Thyroid gland (tissue), 4 donors: ENCODE data around the gene KRTAP12-3. TPM values are rescaled to one million over a fixed set of nuclear protein-coding genes. Genes with fewer than 3 reads are reported as not detected.
A peak's percentile ranks its signal among the peaks of the same experiment; 100 is the strongest.

ENCODE experiments used
- DNase-seq, 2 donors: peaks; one replicate each; pipeline ENCODE4 v3.0.0-alpha.2; 2019
- H3K27ac ChIP-seq, 3 donors: fragments of 200-600 bp; sonication (generic); 1 replicate in 2 of 3; 2 replicates in 1 of 3; pipeline ENCODE4 v1.5.1; 2016 to 2019; ENCODE audit warnings: mild to moderate bottlenecking in 1 of 3, moderate library complexity in 1 of 3
- H3K27me3 ChIP-seq: fragments of 200-600 bp; sonication (generic); one replicate; pipeline ENCODE4 v1.5.1; 2019
- H3K36me3 ChIP-seq, 2 donors: fragments of 200-600 bp; sonication (generic); one replicate each; pipeline ENCODE4 v1.5.1; 2016 to 2019
- H3K4me1 ChIP-seq, 2 donors: fragments of 200-600 bp; sonication (generic); one replicate each; pipeline ENCODE4 v1.5.1; 2017 to 2019
- H3K4me3 ChIP-seq, 3 donors: fragments of 200-600 bp; sonication (generic); replicated peaks in 1 of 3; 1 replicate in 2 of 3; 2 replicates in 1 of 3; pipeline ENCODE4 v1.5.1; 2016; ENCODE audit warnings: mild to moderate bottlenecking in 1 of 3
- H3K9me3 ChIP-seq: fragments of 200-600 bp; sonication (generic); one replicate; pipeline ENCODE4 v1.5.1; 2017
- CTCF ChIP-seq, 6 experiments: fragments of 200-600 bp in 3 of 6; fragments of 450-650 bp in 3 of 6; sonication (generic) in 3 of 6; IDR thresholded peaks; one replicate each; pipeline ENCODE4 v1.5.1; 2016 to 2019; ENCODE audit warnings: antibody characterized with exemption in 6 of 6, mild to moderate bottlenecking in 2 of 6, inconsistent platforms in 1 of 6, moderate library complexity in 1 of 6
- POLR2A ChIP-seq, 2 donors: fragments of 450-650 bp; IDR thresholded peaks; one replicate each; pipeline ENCODE4 v1.6.1; 2017; ENCODE audit warnings: antibody characterized with exemption in 2 of 2, mild to moderate bottlenecking in 2 of 2, moderate library complexity in 1 of 2
- WGBS, 2 donors: methylation state at CpG; one replicate each; pipeline ENCODE4 v1.1.5; 2017; 5-methylcytosine and 5-hydroxymethylcytosine counted together
- intact Hi-C: fragments of 100-400 bp; cut with DNase I; formaldehyde crosslinking; loops from one replicate; pipeline ENCODE4 v1.15.1; 2023
- total RNA-seq, 4 donors: library from RNA; depleted of rRNA; stranded (reverse); fragments of >200 nt; gene quantifications; one replicate each; pipeline ENCODE4 v1.2.3, GENCODE V29; 2016

KRTAP12-3 gene
- total RNA-seq, 4 donors from 2014 or later: not detected

DNA sequence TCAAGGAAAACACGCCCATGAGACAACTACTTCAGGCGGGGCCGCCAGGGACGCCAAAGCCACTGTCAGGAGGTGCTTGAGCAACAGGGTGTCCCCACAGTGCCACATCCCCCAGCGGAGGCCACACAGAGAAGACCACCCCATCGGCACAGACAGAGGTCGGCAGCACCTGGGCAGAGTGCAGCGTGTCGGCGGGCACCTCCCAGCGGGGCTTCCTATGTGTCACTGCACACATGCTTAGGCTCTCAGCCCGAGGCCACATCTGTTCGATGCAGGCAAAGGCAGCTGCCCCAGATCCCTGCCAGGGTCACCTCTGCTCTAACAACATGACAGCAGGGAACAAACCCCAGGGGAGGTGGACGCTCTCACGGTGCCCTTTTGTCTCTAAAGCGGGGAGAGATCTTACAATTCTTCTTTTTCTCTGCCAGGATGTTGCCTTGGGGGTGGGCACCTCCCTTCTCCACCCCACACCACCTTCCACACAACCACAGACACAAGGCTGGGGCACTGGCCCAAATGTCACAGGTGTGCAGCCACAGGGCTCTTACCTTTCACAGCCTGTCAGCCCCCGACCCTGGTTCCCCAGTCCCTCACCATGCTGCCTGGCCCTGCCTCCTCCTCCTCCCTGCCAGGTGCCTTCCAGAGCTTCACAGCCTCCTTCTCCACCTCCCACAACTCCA, 41.7 kb upstream of the KRTAP12-3 start:
- 77 to 88% methylated on average over 13 of the region's 17 CpGs for WGBS, 2 donors
- Histone ChIP-seq H3K27me3 (no peaks in the 10 kb centered on the region), H3K4me3 (no peak overlapping the region), H3K9me3 (no peaks in the 10 kb centered on the region), H3K27ac (no peak overlapping the region), H3K36me3 (no peaks in the 10 kb centered on the region), H3K4me1 (no peaks in the 10 kb centered on the region)
- intact Hi-C loops: no loop called here
- TF ChIP-seq POLR2A (IDR thresholded peaks at IDR 0.05): no peak
- no peak for TF ChIP-seq CTCF (IDR thresholded peaks at IDR 0.05)
- no peak for DNase-seq

- no peak for DNase-seq
- Histone ChIP-seq H3K27me3 (no peaks in the 10 kb centered on the region), H3K36me3 (no peaks in the 10 kb centered on the region), H3K27ac (no peak overlapping the region), H3K9me3 (no peaks in the 10 kb centered on the region), H3K4me1 (no peaks in the 10 kb centered on the region), H3K4me3 (no peak overlapping the region)
- 85 to 88% methylated on average over 16 of the region's 16 CpGs for WGBS, 2 donors
- TF ChIP-seq CTCF (IDR thresholded peaks at IDR 0.05): no peak
- no peak for TF ChIP-seq POLR2A (IDR thresholded peaks at IDR 0.05)
- intact Hi-C loops: no loop called here
Observed at GRCh38 chr21:44616591-44616926, 41.2 kb upstream of the KRTAP12-3 start.

DNA sequence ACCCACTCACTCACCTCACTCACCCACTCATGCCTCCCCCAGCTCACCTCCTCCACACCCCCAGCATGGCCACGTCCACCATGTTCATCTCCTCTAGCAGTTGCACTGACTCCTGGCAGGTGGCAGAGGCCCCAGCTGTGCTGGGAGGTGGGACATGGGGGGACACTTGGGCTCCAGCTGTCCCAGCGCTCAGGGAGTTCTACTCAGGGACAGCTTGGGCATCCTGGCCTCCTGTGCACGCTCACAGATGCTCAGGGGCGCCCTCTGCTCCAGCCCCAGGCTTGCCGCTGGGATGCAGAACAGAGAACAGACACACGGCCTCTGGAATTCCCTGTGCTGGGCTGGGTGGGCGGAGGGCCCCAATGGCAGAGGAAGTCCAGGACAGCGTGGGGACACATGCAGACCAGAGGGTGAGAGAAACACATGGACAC, 40.6 kb upstream of the KRTAP12-3 start:
- WGBS, 2 donors: 71 to 79% methylated on average over 6 to 7 of the region's 8 CpGs
- H3K9me3 ChIP-seq: no peaks in the 10 kb centered on the region
- H3K36me3 ChIP-seq: no peaks in the 10 kb centered on the region
- intact Hi-C loops: no loop called here
- H3K4me3 ChIP-seq: no peak overlapping the region
- no peak overlapping the region for H3K27ac ChIP-seq
- no peak for DNase-seq
- no peak for TF ChIP-seq POLR2A (IDR thresholded peaks at IDR 0.05)
- TF ChIP-seq CTCF (IDR thresholded peaks at IDR 0.05): no peak
- H3K27me3 ChIP-seq: no peaks in the 10 kb centered on the region
- no peaks in the 10 kb centered on the region for H3K4me1 ChIP-seq

- TF ChIP-seq POLR2A (IDR thresholded peaks at IDR 0.05) (no peak), CTCF (IDR thresholded peaks at IDR 0.05) (peak in 1 of 6 experiments; percentile 19)
- no peak for DNase-seq
- Histone ChIP-seq H3K27ac (no peak overlapping the region), H3K27me3 (no peaks in the 10 kb centered on the region), H3K9me3 (no peaks in the 10 kb centered on the region), H3K4me1 (no peaks in the 10 kb centered on the region), H3K36me3 (no peaks in the 10 kb centered on the region), H3K4me3 (no peak overlapping the region)
- 41 to 46% methylated on average over 4 of the region's 4 CpGs for WGBS, 2 donors
- intact Hi-C loops: no loop called here
Observed at GRCh38 chr21:44618504-44618903, 39.2 kb upstream of the KRTAP12-3 start.

DNA sequence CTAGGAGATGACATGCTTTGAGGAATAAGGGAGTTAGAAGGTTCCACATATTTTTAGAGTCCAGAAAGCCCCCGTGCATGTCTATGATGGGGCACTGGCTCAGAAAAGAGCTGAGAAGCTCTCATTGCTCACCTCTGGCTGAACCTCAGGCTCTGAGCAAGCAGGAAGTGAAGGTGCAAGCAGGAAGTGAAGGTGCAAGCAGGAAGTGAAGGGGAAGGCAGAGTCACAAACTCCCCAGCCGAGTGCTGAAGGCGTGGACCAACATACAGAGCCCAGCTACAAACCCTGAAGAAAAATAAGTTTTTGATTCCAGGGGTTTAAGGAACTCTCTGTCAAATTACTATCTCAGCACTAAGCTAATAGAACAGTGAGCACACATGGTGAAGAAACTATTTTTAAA, 38.8 kb upstream of the KRTAP12-3 start:
- Histone ChIP-seq H3K4me3 (no peak overlapping the region), H3K27ac (no peak overlapping the region), H3K4me1 (no peaks in the 10 kb centered on the region), H3K36me3 (no peaks in the 10 kb centered on the region), H3K9me3 (no peaks in the 10 kb centered on the region), H3K27me3 (no peaks in the 10 kb centered on the region)
- DNase-seq: no peak
- intact Hi-C loops: no loop called here
- TF ChIP-seq CTCF (IDR thresholded peaks at IDR 0.05) (no peak), POLR2A (IDR thresholded peaks at IDR 0.05) (no peak)
- 72 to 76% methylated on average over 3 of the region's 3 CpGs for WGBS, 2 donors
